ENCODE data around the gene EIF3J. TPM values are rescaled to one million over a fixed set of nuclear protein-coding genes. Genes with fewer than 3 reads are reported as not detected.

EIF3J gene
- total RNA-seq, 1 experiment from 2014 or later: 96.4 TPM

- H3K4me3 ChIP-seq: no peak overlapping the region
- no peaks in the 10 kb centered on the region for H3K27me3 ChIP-seq
- no peak for DNase-seq
- peaks cover 39% of the 10 kb centered on the region for H3K36me3 ChIP-seq
- no peaks in the 10 kb centered on the region for H3K9me3 ChIP-seq (replicated peaks)
- H3K27ac ChIP-seq: no peak overlapping the region
- H3K4me1 ChIP-seq: no peaks in the 10 kb centered on the region
Measured at GRCh38 chr15:44595656-44596510, 58.9 kb downstream of the EIF3J start.

GRCh38 chr15:44596511-44597010, 59.6 kb downstream of the EIF3J start:
- Histone ChIP-seq H3K4me3 (no peak overlapping the region), H3K4me1 (no peaks in the 10 kb centered on the region), H3K27me3 (no peaks in the 10 kb centered on the region), H3K27ac (no peak overlapping the region), H3K36me3 (peaks cover 32% of the 10 kb centered on the region), H3K9me3 (replicated peaks) (no peaks in the 10 kb centered on the region)
- DNase-seq: no peak

- H3K4me3 ChIP-seq: no peak overlapping the region
Measured at GRCh38 chr15:44598066-44598465, 61.1 kb downstream of the EIF3J start.

GRCh38 chr15:44598892-44599291, 61.9 kb downstream of the EIF3J start:
- Histone ChIP-seq H3K4me3 (no peak overlapping the region), H3K4me1 (no peaks in the 10 kb centered on the region), H3K27me3 (no peaks in the 10 kb centered on the region), H3K36me3 (peaks cover 24% of the 10 kb centered on the region), H3K9me3 (replicated peaks) (no peaks in the 10 kb centered on the region), H3K27ac (no peak overlapping the region)
- DNase-seq: no peak

More at GRCh38 chr15:44598066-44598465, 61.1 kb downstream of the EIF3J start:
- Histone ChIP-seq H3K27ac (no peak overlapping the region), H3K36me3 (peaks cover 27% of the 10 kb centered on the region), H3K27me3 (no peaks in the 10 kb centered on the region), H3K4me1 (no peaks in the 10 kb centered on the region), H3K9me3 (replicated peaks) (no peaks in the 10 kb centered on the region)
- DNase-seq: no peak

- Histone ChIP-seq H3K4me1 (no peaks in the 10 kb centered on the region), H3K9me3 (replicated peaks) (no peaks in the 10 kb centered on the region), H3K4me3 (no peak overlapping the region), H3K27me3 (no peaks in the 10 kb centered on the region), H3K36me3 (peaks cover 23% of the 10 kb centered on the region), H3K27ac (no peak overlapping the region)
- DNase-seq: no peak
Measured at GRCh38 chr15:44603126-44603525, 66.2 kb downstream of the EIF3J start.

GRCh38 chr15:44606740-44607139, 69.8 kb downstream of the EIF3J start:
- no peaks in the 10 kb centered on the region for H3K9me3 ChIP-seq (replicated peaks)

More at GRCh38 chr15:44606740-44607139, 69.8 kb downstream of the EIF3J start:
- no peak overlapping the region for H3K27ac ChIP-seq
- DNase-seq: no peak
- H3K4me1 ChIP-seq: no peaks in the 10 kb centered on the region
- H3K4me3 ChIP-seq: no peak overlapping the region
- H3K27me3 ChIP-seq: no peaks in the 10 kb centered on the region
- peaks cover 39% of the 10 kb centered on the region for H3K36me3 ChIP-seq

Other genes starting within 250 kb of the EIF3J start
- gene GOLM2, start 248.4 kb upstream of the EIF3J start, total RNA-seq (2014; rRNA removed; shearing (Covaris generic)): 43.8 and 47.5 TPM in 2 replicates
- 133 and 145 TPM in 2 replicates for gene CTDSPL2, start 109.5 kb upstream of the EIF3J start, total RNA-seq (2014; rRNA removed; shearing (Covaris generic))
- 29.3 and 41.2 TPM in 2 replicates for gene SPG11, start 126.5 kb downstream of the EIF3J start, total RNA-seq (2014; rRNA removed; shearing (Covaris generic))
- gene PATL2, start 174.2 kb downstream of the EIF3J start, total RNA-seq (2014; rRNA removed; shearing (Covaris generic)): 0.20 TPM in 1 of 2 replicates, not detected in the other
- 729 and 792 TPM in 2 replicates for gene B2M, start 174.4 kb downstream of the EIF3J start, total RNA-seq (2014; rRNA removed; shearing (Covaris generic))
- 13.9 and 15.7 TPM in 2 replicates for gene TRIM69, start 199.4 kb downstream of the EIF3J start, total RNA-seq (2014; rRNA removed; shearing (Covaris generic))